ENCODE measurements around the gene SLC35F6.
"Not testable (repeated sequence)": the region's sequence is repeated elsewhere in the genome, so short reads cannot be mapped to it uniquely, and the experiment has no call there.

SLC35F6 gene

DNA sequence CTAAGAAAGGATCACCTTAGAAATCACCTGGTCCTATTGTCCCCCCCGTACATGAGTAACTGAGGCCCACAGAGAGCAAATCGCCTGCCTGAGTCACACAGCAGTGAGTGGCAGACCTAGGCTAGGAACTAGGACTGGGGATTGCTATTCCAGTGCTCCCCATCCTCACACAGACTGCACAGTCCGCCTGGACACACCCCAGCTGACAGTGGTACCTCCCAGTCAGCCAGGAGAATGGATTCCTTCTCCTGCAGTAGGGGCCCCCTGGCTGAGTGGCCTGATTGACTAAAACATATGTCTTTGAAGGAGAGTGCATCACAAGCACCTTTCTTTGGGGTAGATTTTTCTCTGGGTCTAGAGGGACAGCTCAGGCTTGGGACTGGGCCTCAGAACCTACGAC lies 32.4 kb upstream of the SLC35F6 start:
- DNase-seq = no peak

DNA sequence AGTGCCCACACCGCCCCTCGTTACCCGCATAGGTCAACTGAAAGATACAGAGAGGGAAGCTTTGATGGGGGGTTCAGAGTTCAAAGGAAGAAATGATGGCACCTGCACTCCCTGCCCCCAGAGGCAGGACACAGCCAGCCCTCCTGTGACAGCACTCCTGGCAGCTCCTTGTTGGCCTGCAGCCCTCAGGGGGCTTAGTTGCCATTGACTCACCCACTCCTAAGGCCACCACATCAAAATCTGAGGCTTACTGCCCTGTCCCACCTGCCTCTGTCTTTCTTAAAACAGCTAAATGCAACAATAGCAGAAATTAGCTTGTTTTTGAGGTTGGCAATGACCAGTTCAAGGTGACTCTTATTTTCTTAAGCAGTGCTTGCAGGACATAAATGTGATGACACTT lies 31.6 kb upstream of the SLC35F6 start:
- no peak for DNase-seq

DNA sequence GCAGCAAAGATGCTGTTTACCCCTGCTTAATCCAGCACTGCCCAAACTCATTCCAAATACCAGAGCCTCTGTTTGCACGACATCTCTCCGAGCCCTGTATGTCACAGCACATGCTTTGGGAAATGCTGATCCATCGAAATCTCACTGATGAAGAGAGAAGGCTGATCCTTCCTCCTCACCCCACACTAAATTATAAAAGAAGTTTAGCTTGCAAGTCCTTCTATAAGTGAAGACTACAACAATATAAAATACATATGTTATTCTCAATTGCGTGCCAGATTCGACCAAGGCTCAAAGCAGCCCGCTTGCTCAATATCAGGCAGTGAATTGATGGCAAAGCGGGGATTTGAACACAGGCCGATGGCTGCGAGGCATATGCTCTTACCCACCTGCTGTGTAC lies 30.7 kb upstream of the SLC35F6 start:
- DNase-seq = no peak

DNA sequence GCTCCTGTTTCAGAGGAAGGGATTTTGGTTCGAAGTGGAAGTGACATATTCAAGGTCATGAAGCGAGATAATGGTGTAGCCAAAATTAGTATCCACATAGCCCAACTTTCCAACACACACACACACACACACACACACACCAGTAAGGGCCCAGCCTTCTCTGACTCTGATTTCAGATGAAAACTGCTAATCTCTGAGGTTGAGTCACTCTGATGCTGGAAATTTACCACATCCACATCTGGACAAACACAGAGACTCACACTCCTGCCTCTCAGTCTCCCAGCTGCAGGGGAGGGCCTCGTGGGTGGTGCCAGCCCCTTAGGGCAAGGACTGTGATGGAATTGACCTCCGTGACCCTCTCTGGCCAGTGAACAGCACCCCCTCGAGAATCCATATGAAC lies 29.0 kb upstream of the SLC35F6 start:
- DNase-seq = no peak

DNA sequence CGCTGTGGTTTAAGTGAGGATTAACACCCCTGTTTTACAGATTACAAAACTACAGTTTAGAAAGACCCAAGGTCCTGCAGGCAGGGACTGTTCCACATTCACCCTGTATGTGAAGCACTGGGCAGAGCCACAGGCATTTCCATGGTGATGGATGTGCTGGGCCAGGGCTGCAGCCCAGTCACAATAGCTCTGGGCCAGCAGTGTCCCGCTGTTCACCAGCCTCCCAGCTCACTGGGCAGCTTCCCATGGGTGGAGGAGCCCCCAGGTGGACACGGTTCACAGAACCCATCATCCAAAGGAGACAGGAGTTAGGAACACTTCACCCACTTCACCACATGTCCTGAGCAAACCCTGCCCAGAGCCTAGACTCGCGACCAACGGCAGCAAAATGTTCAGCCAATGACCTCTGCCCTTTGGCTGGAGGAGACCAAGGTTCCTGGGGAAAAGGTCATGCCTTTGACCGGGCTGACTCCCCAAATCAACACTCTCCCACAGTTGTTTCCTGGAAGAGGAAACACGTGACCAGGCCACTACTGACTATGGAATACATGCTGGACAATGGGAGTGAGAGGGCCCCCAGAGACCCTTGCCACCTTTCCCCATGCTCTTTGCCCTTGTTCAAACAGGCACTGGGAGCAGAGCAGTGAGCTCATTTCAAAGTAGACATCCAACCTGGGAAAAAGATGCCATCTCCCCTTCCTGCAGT lies 28.0 kb upstream of the SLC35F6 start:
- no peak for DNase-seq

DNA sequence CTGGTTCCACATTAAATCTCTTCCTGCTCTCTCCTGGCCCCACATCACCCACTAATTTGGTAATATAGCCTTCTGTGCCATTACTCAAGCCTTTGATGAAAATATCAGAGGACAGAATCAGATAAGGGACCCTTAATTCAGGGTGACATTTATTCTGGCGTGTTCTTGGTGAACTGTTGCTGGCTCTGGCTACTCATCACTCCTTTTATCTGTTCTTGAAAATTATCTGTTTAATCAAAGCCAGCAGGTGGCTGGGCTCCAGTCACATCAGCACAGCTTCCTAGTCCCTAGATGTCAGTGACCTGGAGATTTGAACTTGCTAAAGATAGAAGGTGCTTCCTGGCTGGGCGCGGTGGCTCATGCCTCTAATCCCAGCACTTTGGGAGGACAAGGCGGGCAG lies 26.9 kb upstream of the SLC35F6 start:
- no peak for DNase-seq

DNA sequence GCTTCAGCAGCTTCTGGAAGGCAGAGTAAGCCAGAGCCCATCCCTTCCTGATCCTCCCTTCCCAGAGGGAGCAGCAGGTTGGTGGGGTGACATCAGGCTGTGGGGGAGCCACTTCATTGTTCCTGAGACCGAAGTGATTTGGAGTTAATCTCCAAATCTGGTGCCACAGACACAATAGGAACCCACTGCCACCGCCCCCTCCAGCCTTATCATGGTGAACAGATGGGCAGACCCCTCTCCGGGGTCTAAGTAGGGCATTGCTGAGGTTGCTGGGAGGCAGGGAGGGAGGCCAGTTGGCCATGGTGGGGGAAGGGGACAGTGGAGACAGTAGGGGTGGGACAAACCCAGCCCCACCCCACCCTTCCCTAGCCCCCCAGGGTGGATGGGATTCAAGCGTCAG lies 25.6 kb upstream of the SLC35F6 start:
- DNase-seq = no peak

DNA sequence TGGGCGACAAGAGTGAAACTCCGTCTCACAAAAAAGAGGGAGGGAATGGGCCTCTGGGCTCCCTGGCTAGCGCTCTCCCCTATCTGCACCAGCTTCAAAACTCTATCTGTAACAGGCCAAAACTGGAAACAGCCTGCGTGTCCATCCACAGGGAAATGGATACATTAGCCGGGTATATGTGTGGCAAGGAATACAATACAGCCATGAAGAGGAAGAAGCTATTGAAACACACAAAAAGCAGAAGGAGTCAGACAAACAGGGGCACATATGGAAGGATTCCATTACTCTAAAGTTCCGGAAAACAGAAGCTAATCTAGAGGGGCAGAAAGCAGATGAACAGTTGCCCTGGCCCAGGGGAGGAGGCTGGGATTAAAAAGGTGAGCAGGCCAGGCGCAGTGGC lies 24.6 kb upstream of the SLC35F6 start:
- no peak for DNase-seq

DNA sequence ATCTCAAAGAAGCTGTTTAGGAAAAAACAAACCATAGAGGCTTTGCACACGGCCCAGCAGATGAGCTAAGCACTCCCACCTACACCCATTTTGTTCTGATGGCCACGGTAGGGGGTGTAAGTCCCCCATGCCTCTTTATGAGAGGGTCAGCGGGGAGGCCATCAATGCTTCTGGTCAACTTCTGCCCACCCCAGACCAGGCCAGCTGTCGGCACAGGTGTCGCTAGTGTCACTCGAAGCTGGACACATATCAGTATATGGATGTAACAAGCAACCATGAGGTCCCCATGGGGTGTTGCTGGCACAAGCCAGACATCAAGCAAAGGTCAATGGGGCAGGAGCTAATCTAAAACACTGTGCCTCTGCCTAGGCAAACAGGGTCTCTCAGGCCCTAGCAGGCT lies 23.7 kb upstream of the SLC35F6 start:
- DNase-seq = no peak

DNA sequence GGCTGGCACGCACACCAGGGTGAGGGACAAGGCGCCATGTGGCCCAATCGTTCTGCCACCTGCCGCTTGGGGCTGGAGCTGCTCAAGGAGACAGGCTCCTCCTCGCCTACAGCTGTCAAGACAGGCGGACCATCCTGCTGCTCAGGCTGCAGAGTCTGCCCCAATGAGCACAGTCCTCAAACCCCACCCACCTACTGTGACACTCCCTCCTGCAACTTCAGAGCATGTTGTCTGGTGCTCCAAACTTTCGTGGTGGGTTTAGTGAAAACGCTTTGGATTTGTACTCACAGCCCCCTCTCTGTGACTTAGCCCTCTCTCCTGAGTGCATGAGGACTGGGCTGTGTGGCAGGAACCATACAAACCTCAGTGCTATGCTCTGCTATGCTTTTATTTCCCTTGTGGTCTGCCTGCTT lies 23.2 kb upstream of the SLC35F6 start:
- no peak for DNase-seq

DNA sequence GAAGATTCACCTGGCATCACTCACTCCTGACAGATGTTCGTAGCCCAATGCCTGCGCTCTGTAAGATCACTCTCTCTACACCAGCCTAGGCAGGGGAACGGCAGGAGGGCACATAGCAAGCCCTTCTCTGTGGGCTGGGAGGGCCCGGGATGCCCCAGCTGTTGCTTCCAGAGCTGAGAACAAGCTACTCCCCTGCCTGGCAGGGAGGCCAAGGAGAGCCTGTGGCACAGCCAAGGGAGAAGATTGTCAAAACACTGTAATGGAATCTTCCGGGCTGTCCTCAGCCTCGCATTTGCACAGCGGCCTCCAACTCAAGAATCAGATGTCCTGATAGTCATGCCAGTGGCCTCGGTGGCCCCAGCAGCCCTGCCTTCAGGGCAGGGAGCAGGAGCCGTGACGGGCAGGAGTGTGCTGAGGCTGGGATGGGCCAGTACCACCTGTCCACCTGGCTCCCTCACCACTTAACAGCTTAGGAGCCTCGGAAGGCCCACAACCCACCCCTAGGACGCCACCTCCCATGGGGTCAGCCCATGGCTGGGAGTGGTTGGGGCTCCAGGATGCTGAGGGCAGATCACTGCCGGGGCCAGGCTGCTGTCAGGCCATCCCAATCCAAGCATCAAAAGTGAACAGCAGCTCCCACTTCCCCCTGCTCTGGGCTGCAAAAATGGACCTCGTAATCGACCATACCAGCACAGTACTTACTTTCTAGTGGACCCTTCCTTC lies 21.9 kb upstream of the SLC35F6 start:
- no peak for DNase-seq

DNA sequence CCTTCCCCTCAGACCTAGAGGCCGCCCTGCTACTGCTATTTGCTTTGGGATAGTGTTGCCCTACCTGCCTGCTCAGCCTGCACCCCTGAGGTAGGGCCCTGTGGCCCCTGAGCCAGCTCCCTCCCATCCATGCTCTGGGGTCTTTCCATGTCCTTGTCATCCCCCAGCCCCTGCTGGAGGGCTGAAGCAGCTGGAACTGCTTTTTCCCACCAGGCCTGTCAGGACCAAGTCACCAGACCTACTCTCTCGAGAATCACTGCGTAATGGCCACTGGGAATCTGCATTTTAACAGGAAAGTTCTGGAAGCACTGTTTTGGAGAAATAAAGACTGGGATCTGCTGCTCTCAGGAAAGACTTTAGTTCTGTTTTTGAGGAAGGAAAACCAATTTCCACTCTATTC lies 20.2 kb upstream of the SLC35F6 start:
- DNase-seq = no peak

DNA sequence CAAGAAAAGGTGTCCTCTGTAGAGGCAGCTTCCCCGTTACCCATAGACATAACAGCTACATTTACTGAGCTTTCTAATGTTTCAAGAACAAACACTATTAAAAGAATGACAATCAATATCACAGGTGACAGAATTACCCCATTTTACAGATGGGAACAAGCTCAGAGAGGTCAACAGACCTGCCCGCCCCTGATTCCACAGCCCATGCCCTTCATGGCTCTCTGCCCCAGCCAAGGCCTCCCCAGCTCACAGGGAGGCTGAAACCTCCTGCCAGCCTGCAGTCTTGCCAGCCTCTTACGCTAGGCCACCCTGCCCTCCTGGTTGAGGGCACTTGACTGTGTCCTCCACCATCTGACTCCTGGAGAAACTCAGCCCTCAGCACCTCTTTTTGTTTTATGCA lies 19.1 kb upstream of the SLC35F6 start:
- no peak for DNase-seq

DNA sequence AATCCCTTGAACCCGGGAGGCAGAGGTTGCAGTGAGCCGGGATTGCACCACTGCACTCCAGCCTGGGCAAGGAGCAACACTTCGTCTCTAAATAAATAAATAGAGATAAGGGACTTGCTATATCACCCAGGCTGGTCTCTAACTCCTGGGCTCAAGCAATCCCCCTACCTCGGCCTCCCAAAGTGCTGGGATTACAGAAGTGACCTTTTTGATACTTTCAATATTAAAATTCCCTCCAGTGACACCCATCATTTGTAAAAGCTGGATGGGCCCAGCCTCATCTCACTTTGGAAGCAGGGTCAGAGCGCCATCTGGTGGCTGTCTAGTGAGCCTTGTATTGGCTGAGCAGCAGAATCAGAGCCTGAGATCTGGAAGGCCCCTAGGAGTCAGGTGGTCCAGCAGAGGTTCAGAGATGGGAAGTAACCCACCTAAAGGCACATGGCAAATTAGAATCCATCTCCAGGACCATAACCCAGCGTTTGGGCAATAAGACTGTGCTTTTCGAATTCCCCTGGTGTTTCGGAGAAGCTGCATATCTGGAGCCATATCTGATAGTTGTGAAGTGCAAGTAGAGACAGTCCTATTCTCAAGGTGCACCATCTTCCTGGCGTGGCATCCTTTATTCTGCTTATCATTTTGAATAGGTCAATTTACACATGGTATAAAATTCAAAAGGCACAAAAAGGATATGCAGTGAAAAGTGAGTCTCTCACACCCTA lies 18.3 kb upstream of the SLC35F6 start:
- DNase-seq = peak; percentile 67

DNA sequence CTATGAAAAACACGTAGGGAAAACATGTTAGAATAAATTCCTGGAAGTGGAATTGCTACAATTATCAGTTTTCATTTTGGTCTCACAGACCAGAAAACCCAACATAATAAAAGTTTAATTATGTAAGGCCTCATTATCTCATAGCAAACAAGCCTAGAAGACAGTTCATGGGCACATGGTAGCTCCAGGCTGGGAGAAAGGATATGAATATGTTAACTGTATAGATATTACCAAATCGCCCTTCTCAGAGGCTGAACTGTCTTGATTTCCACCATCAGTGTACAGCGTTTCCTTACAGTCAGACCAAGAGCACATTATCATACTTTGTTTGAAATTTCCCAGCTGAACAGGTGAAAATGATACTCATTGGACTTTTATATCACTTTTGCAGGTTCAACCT lies 17.1 kb upstream of the SLC35F6 start:
- no peak for DNase-seq

DNA sequence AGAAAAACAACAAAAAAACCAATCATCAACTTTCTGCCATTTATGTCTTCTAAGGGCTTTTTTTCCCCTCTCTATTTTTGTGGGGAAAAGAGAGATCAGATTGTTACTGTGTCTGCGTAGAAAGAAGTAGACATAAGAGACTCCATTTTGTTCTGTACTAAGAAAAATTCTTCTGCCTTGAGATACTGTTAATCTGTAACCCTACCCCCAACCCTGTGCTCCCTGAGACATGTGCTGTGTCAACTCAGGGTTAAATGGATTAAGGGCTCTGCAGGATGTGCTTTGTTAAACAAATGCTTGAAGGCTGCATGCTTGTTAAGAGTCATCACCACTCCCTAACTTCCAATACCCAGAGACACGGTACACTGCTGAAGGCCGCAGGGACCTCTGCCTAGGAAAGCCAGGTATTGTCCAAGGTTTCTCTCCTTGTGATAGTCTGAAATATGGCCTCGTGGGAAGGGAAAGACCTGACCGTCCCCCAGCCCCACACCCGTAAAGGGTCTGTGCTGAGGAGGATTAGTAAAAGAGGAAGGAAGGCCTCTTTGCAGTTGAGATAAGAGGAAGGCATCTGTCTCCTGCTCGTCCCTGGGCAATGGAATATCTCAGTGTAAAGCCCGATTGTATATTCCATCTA lies 14.2 kb upstream of the SLC35F6 start:
- DNase-seq = not testable (repeated sequence)

DNA sequence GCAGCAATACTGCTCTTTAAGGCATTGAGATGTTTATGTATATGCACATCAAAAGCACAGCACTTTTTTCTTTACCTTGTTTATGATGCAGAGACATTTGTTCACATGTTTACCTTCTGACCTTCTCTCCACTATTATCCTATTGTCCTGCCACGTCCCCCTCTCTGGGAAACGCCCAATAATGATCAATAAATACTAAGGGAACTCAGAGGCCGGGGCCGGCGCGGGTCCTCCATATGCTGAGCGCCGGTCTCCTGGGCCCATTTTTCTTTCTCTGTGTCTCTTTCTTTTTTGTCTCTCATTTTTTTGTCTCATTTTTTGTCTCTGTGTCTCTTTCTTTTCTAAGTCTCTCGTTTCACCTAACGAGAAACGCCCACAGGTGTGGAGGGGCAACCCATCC lies 13.6 kb upstream of the SLC35F6 start:
- DNase-seq = not testable (repeated sequence)

DNA sequence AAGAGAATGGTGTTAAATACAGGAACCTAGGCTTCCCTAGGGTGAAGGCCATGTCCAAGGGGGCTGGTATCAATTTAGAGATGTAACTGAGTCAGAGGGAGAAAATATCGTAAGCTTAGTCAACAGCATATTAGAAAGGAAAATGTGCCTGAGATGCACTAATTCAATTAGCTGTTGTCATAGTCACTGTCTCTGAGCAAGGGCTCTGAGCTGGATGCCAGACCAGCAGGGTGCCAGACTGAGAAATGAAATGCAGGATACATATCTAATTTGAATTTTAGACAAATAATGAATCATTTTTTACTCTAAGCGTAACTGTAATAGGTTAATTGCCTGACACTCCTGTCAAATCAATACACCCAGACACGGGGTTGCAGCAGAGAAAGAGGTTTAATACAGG lies 11.4 kb upstream of the SLC35F6 start:
- peak; percentile 54 for DNase-seq

DNA sequence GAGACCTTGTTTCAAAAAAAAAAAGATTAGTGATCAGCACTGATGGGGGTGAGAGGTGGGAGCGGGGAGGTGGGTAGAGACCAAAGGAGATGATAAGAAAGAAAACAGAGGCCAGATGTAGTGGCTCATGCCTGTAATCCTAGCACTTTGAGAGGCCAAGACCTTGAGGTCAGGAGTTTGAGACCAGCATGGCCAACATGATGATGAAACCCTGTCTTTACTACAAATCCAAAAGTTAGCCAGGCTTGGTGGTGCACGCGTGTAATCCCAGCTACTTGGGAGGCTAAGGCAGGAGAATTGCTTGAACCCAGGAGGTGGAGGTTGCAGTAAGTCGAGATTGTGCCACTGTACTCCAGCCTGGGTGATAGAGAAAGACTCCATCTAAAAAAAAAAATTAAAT lies 9.5 kb upstream of the SLC35F6 start:
- DNase-seq = no peak

DNA sequence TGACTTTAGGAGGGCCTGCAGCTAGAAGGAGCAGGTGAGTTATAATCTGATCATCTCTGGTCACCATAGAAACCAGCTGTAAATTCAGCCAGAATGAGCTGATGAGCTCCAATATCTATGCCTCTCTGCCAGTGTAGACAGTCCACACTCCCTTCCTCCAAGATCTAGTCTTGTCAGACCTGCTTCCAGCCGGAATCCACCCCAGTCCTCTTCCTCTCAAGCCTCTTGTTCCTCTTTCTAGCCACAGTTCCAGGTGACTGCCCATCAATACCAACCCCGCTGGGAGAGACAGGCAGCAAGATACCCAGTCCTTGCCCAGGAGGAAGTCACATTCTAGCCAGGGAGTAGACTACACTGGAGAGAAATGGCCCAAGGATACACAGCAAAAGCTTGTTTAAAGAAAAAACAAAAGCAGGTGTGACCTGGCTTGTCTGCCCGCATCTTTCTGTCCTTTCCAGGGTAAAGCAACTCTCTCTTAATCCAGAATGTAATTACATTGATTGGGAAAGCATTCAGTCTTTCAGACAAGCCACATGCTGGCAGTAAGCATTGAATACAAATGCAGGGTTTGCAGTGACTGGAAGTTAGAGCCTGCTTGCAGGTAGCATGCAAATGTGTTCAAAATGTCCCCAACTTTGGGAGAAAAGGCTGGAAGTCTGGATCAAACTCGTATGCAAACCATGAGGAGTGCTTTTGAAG lies 9.0 kb upstream of the SLC35F6 start:
- DNase-seq = peak; percentile 49

DNA sequence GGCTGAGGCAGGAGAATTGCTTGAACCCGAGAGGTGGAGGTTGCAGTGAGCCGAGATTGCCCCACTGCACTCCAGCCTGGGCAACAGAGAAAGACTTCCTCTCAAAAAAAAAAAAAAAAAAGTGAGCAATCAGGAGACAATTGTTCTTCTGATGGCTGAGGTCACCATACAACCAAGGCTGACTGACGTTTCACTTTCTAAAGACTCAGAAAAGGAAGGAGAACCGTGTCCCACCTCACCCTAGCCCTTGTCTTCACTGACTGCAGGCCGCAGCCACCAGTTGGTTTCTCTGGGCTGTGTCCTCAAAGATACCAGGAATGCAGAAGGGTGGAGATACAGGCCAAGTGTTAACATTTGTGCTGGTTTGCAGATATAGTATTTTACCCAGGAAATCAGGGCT lies 7.7 kb upstream of the SLC35F6 start:
- DNase-seq = no peak

DNA sequence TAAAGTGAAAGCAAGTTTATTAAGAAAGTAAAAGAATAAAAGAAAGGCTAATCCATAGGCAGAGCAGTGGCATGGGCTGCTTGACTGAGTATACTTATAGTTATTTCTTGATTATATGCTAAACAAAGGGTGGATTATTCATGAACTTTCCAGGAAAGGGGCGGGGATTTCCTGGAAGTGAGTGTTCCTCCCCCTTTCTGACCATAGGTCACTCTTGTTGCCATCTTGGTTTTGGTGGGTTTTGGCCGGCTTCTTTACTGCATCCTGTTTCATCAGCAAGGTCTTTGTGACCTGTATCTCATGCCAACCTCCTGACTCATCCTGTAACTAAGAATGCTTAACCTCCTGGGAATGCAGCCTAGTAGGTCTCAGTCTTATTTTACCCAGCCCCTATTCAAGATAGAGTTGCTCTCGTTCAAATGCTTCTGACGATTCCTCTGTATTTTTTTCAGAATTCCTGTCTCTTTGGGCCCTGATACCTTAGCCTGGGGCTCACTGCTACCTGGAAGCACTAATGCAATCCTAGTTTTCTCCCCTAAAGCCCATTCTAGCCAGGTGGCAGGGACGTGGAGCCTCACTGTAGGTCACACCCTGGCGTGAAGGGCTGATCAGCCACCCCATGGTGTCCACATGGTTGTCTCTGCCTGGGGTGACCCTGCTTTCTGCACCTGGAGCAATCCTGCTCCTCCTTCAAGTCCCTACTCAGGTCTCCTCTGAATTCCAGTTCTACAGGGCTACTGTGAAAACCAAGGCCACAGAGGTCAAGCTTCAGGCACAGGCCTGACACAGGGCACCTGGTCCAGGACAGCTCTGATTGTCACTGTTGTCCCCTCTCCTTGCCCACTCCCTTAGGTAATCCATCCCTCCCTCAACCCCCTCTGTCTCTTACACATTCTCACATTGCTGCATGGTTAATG lies 6.0 kb upstream of the SLC35F6 start:
- no peak for DNase-seq

Data from COR-L47 (cell line).